ENCODE results near the gene PANK1.
"Not testable (repeated sequence)": the region's sequence is repeated elsewhere in the genome, so short reads cannot be mapped to it uniquely, and the experiment has no call there.

Gene PANK1

GRCh38 chr10:89566992-89567391, 78.0 kb downstream of the PANK1 start:
- no peak for DNase-seq (ENCODE audit: low read depth)

- no peak for DNase-seq (ENCODE audit: low read depth)
These were observed 78.7 kb downstream of the PANK1 start for GRCh38 chr10:89566095-89566950.

GRCh38 chr10:89565180-89565579, 79.9 kb downstream of the PANK1 start:
- DNase-seq (ENCODE audit: low read depth): no peak

GRCh38 chr10:89563861-89564478, 81.1 kb downstream of the PANK1 start:
- no peak for DNase-seq (ENCODE audit: low read depth)

- DNase-seq (ENCODE audit: low read depth): no peak
These were observed 81.7 kb downstream of the PANK1 start for GRCh38 chr10:89563311-89563710.

GRCh38 chr10:89556600-89556999, 88.4 kb downstream of the PANK1 start:
- no peak for DNase-seq (ENCODE audit: low read depth)

GRCh38 chr10:89555688-89556445, 89.2 kb downstream of the PANK1 start:
- DNase-seq (ENCODE audit: low read depth): no peak

GRCh38 chr10:89554433-89554832, 90.6 kb downstream of the PANK1 start:
- DNase-seq (ENCODE audit: low read depth): no peak

- DNase-seq (ENCODE audit: low read depth): no peak
These were observed 91.8 kb downstream of the PANK1 start for GRCh38 chr10:89553064-89553734.

- DNase-seq (ENCODE audit: low read depth): no peak
These were observed 92.8 kb downstream of the PANK1 start for GRCh38 chr10:89552213-89552612.

GRCh38 chr10:89550509-89550908, 94.5 kb downstream of the PANK1 start:
- DNase-seq (ENCODE audit: low read depth): no peak

GRCh38 chr10:89549510-89549909, 95.5 kb downstream of the PANK1 start:
- no peak for DNase-seq (ENCODE audit: low read depth)

- no peak for DNase-seq (ENCODE audit: low read depth)
These were observed 96.4 kb downstream of the PANK1 start for GRCh38 chr10:89548673-89549072.

- no peak for DNase-seq (ENCODE audit: low read depth)
These were observed 97.1 kb downstream of the PANK1 start for GRCh38 chr10:89547853-89548513.

GRCh38 chr10:89546651-89547050, 98.4 kb downstream of the PANK1 start:
- DNase-seq (ENCODE audit: low read depth): not testable (repeated sequence)

GRCh38 chr10:89543841-89544240, 101.2 kb downstream of the PANK1 start:
- no peak for DNase-seq (ENCODE audit: low read depth)

GRCh38 chr10:89540420-89540949, 104.6 kb downstream of the PANK1 start:
- no peak for DNase-seq (ENCODE audit: low read depth)

GRCh38 chr10:89537364-89537763, 107.7 kb downstream of the PANK1 start:
- DNase-seq (ENCODE audit: low read depth): no peak

- no peak for DNase-seq (ENCODE audit: low read depth)
These were observed 109.1 kb downstream of the PANK1 start for GRCh38 chr10:89536013-89536354.

- no peak for DNase-seq (ENCODE audit: low read depth)
These were observed 109.7 kb downstream of the PANK1 start, which contains the start of gene SLC16A12 for GRCh38 chr10:89535171-89536012. Gene SLC16A12, minus strand, starts transcription at chr10:89535594. Its CDS starts 73,016 bp downstream, at chr10:89462578.

GRCh38 chr10:89534826-89535166, 110.2 kb downstream of the PANK1 start:
- no peak for DNase-seq (ENCODE audit: low read depth)

All from activated T-cell treated with anti-CD3 and anti-CD28 coated beads for 1 hour (primary cell).